Putamen (tissue), 1 donor: Measurements from ENCODE around the gene RILP.
A peak's percentile ranks its signal among the peaks of the same experiment; 100 is the strongest.

Source experiments
- DNase-seq: peaks from one replicate; pipeline ENCODE4 v3.0.0-alpha.2; 2016; ENCODE audit warnings: low spot score

Gene RILP

DNA sequence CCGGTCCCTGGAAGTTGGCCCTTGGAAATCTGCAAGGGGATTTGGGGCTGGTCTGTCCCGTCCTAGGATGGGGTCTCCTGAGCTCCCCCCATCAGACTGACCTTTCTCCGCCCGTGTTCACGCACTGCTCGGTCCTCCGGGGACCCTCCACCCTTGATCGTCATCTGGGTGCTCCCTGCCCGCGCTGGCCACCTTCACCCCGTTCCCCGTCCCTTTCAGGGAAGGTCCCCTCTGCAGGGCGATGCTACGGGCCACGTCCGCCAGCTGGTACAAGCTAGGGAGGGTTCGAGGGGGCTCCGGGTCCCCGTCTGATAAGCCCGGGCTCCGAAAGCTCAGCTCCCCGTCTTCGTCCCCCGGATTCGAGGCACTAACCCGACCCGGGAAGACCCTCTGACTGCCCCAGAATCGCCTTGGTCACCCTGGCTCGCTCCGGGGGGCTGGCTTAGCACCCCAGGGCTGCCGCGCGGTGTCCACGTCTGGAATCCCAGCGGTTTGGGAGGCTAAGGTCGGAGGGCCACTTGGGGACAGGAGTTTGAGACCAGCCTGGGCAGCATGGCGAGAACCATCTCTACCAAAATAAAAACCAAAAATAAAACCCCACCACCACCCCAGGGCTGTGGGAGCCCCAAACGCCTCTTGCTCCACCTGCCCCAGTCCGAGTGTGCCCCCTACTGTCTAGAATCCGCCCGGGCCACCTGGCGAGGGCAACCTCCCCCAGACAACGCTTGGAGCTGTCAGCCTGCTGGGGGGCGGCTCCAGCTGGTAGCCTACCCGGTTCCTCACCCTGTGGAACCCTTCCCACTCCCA is 20.0 kb downstream of the RILP start:
- DNase-seq = no peak

GRCh38 chr17:1628856-1629503 is 20.7 kb downstream of the RILP start:
- DNase-seq = peak; percentile 95

DNA sequence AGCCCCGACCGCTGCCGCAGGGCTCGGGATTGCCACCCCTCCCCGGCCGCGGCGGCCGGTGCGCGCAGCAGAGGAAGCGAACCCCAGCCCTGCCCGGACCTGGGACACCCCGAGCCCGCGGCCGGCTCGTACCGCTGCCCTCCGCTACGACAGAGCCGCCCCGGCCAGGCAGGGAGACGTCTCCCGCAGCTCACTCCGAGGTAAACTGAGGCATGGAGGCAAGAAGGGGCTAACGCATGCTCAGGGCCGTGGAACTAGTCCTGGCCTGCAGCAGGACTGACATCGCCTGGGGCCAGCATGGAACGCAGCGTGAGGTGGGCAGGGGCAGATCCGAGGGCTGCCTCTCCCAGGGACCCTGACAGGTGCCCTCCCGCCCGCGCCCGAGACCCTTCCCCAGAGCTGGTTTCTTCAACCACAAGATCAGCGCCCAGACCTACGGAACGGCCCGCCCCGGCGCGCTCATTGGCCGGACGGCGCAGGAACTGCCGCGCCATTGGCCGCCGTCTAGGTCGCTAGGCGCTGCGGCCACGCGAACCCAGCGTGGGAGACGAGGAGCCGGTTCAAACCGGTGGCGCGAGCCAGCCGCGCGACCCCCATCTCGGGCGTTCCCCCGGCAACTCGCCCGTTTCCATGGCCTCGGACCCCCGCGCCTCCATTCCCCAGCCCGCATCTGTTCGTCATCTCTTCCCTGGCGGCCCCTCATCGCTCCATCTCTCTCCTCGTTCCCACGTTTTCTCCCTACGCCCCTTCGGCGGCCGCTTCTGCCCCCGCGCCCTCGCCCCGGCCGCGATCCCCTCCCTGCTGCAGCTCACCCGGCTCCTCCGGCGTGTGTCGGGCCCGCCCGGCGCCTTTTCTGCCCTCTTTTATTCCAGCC is 21.4 kb downstream of the RILP start, which contains the start of gene SLC43A2:
Gene SLC43A2 (minus strand): TSS at position 853 of the 874 bp plus-strand sequence. CDS start 960 bp downstream, outside the sequence.
- peak; percentile 87 for DNase-seq

DNA sequence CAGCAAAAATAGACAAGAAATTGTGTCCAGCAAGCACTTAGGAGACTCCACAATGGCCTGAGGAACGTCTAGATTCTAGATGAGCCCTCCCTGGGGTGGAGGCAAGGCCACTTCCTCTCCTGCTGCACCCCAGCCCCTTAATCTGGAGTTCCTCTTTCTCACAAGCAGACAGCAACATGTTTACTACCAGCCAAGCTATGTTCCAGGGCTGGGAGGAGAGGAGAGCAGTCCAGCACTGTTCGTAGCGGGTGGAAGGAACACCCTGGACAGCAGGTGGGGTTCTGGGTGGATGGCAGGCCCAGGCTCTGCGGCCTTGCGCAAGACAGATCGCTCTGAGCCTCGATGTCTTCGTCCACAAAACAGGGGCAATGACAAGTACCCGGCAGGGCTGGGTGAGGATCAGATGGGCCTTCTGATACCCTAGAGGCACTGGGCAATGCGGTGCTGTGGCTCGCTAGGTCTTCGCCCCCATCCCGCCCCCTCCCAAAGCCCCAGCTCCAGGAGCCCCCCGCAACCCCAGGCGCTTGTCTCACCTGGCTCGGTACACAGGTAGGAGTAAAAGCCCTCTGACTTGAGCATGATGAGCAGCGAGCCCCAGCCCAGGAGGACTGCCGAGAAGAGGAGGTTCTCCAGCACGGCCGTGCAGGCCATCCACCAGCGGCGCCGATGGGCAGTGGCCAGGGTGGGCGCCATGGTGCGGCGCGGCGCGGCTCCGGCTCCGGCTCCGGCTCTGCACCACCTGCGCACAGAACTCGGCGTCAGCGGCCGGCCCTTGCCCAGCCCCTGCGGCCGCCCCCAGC is 22.3 kb downstream of the RILP start:
- no peak for DNase-seq

- DNase-seq = no peak
Measured at GRCh38 chr17:1626333-1626732, 23.3 kb downstream of the RILP start.

DNA sequence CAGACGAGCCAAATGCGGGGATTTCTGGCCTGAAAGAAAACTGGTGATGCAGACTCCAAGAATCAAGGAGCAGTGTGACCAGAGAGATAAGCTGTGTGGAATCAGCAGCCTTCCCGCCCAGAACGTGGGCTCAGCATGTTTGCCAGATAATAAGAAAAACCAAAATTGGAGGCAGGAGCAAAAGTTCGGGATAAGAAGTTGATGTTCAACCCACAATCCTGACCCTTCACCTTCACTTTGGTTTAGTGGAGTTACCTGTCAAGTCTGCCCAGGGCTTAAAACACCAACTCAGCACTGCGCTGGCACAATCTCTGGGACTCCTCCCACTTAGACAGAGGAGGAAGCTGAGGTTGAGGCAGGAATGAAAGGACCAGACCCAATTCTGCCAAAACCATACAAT is 24.1 kb downstream of the RILP start:
- DNase-seq = no peak

DNA sequence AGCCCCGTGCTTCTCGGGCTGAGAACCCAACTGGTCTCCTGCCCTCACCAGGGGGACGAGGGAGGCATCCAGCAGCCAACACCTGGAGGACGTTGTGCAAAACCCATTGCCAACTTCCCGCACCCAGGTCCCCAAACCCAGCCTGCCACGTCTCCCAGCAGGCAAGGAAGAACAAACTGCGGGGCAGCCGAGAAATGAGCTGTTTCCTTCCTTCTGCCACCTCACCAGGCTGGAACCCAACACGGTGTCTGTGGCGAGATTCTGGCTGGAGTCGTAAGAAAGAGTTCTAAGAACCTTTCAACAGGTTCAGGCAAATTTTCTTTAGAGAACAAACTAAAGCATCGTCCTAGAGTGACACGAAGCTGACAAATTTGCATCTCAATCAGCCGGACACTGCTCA is 24.6 kb downstream of the RILP start:
- DNase-seq = no peak

DNA sequence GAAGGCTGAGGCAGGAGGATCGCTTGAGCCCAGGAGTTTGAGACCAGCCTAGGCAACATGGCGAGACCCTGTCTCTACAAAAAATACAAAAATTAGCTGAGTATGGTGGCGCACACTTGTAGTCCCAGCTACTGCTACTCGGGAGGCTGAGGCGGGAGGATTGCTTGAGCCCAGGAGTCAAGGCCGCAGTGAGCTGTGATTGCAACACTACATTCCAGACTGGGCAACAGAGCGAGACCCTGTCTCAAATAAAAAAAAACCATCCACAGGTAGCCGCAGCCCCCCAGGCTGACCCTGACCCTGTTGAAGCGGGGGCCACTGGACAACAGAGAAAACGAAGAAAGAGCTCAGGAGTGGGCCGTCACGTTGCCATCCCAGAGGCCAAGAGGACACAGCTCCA is 25.0 kb downstream of the RILP start:
- no peak for DNase-seq

- DNase-seq = no peak
Measured at GRCh38 chr17:1623057-1623630, 26.5 kb downstream of the RILP start.

DNA sequence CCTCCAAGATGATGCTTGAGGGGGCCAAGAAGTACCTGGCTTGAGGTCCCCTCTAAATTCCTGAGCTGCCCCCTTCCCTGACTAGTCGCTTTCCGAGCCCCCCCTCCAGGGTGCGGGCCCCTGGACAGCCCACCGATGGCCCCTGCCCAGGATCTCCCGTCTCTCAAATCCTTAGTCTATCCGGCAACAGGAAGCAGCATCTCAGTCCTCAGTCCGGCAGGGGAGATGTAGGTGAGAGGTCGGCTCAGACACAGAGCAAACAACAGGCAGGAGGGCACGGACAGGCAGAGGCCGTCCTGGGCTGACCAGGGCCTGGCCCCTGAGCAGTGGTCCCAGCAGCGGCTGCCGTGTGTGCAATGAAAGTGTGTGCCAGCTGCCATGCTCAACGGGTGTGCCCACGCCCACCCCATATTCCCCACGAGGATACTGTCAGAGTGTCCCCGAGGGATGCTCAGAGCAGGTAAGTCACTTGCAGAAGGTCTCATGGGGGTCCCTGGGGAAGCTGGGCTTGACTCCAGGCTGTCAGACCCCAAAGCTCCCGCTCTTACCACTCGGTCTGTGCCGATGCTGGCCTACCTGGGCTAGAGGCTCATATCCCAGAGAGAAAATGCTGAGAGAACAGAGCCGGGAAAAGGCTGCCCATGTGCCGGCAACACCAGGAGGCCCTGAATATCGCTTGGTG is 28.3 kb downstream of the RILP start:
- no peak for DNase-seq

DNA sequence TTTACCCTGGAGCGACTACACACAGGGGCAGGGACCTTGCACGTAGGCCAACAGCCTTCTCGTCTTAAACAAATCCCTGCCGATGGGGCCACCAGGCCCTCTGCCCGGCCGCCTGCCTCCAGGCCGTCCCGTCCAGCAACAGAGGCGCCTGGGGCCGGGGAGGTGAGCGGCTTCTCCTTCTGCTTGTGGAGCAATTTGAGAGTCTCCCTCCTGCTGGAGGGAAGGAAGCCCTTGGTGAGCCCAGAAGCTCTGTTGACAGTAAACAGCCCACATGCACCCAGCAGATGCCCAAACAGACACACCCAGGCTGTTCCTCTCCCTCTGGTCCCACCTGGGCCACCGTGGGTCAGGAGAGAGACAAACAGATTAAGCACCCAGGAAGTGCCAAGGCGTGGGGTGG is 29.2 kb downstream of the RILP start:
- no peak for DNase-seq

GRCh38 chr17:1617620-1618174 is 32.0 kb downstream of the RILP start:
- no peak for DNase-seq

DNA sequence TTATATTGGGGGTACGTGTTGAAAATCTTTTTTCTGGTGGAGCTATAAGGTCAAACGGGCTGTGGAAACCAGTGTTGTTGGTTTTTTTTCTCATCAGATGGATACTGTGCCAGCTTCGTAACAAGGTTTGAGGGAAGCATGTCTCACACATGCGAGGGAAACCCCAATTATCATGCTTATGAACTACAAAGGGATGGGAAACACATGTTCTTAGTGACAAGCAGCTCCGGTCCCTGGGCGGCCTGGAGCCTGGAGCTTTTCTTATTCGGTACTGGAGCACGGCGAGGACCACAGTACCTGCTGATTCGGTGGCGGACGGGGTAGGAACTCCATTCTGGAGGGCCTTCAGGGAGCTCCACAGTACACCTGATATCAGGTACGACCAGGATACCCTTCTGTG is 33.6 kb downstream of the RILP start:
- DNase-seq = no peak

- DNase-seq = no peak
Measured at GRCh38 chr17:1612400-1612799, 37.3 kb downstream of the RILP start.

DNA sequence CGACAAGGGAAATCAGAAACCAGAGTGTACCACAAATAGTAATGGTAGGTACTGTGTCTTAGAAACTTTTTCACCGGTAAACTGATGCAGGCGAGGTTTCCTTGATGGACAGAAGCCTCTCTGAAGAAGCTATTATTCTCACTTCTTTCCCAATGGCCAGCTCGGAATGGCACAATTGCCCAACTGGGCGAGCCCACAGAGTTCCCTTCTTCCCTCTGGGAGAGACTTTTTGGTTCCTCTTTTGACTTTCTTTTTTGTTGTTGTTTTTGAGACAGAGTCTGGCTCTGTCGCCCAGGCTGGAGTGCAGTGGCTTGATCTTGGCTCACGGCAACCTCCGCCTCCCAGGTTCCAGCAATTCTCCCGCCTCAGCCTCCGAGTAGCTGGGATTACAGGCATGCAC is 38.0 kb downstream of the RILP start:
- no peak for DNase-seq

DNA sequence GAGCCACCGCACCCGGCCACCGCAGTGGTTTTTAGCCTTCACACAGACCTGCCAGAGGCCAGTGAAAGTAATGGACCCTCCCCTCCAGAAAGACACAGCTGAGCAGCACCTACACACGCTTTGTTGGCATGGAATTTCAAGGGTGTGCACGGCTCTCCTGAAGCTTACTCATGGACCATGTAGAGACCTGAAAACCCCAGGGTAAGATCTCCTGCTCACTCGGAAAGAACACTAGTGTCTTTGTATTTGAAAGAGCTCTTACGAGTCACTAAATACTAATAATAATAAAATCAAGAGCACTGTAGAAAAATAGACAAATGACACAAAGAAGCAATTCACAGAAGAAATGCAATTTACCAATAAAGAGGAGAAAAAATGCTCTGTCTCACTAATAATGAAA is 41.0 kb downstream of the RILP start:
- no peak for DNase-seq

DNA sequence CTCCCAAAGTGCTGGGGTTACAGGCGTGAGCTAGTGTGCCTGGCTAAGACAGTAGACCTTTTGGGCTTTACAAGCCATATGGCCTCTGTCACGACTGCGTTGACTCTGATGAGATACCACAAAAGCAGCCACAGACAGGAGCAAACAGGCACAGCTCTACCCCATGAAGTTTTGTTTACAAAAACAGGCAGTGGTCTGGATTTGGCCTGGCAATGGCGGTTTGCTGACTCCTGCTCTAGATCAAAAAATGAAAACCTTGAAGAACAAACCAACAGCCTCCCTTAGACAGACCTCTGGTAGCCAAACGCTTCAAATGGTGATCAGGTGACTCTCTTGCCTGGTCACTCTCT is 41.7 kb downstream of the RILP start:
- no peak for DNase-seq

DNA sequence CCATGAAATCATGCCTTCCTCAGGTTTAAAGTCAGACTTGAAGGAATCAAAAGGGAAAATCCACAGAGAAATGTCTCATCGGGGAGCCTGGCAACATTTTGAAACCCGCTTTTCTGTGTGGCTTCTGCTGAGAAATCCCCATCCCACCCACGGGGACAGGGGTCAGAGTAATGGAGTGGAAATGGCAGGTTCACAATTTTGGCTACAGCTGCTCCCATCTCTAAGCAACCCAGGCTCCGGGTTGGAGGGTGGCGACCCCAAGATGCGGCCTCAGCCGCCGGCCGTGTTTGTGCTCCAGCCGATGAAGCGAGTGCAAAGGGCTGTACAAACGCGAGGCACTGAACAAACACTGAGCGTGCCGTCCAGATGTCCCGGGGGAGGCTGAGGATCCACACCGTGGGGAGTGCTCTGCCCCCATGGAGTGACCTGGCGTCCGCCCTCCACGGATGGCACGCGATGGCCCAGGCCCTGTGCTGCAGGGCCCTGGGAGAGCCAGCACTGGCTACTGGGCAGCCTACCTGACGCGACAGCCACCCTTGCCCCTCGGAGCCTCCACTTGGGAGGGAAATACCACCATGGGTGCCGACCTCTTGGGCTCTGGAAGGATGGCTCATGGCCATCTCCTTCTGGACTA is 43.2 kb downstream of the RILP start:
- DNase-seq = no peak

- DNase-seq = no peak
Measured at GRCh38 chr17:1605681-1606351, 43.9 kb downstream of the RILP start.
